Dedifferentiated amniotic fluid mesenchymal stem cell (primary cell): ENCODE results near the gene PERP.
"Not testable (repeated sequence)": the region's sequence is repeated elsewhere in the genome, so short reads cannot be mapped to it uniquely, and the experiment has no call there.

Experiments
- DNase-seq: peaks from one replicate; pipeline ENCODE4 v3.0.0-alpha.2; 2016; ENCODE audit errors: extremely low spot score

The PERP gene

GRCh38 chr6:138105446-138105845 lies 1.8 kb downstream of the PERP start:
- no peak for DNase-seq

GRCh38 chr6:138104618-138105213 lies 2.5 kb downstream of the PERP start:
- no peak for DNase-seq

- no peak for DNase-seq
Measured at GRCh38 chr6:138103871-138104270, 3.3 kb downstream of the PERP start.

GRCh38 chr6:138101946-138102731 lies 5.1 kb downstream of the PERP start:
- no peak for DNase-seq

GRCh38 chr6:138099832-138100231 lies 7.4 kb downstream of the PERP start:
- peak; percentile 83 for DNase-seq

GRCh38 chr6:138098306-138098705 lies 8.9 kb downstream of the PERP start:
- DNase-seq = no peak

- DNase-seq = no peak
Measured at GRCh38 chr6:138094260-138094659, 13.0 kb downstream of the PERP start.

- no peak for DNase-seq
Measured at GRCh38 chr6:138093632-138094031, 13.6 kb downstream of the PERP start.

- no peak for DNase-seq
Measured at GRCh38 chr6:138092686-138093085, 14.5 kb downstream of the PERP start.

GRCh38 chr6:138089325-138089724 lies 17.9 kb downstream of the PERP start:
- DNase-seq = no peak

GRCh38 chr6:138088326-138088762 lies 18.9 kb downstream of the PERP start:
- DNase-seq = peak; percentile 61

GRCh38 chr6:138087593-138088325 lies 19.5 kb downstream of the PERP start:
- no peak for DNase-seq

- DNase-seq = no peak
Measured at GRCh38 chr6:138086573-138087196, 20.5 kb downstream of the PERP start.

- DNase-seq = no peak
Measured at GRCh38 chr6:138085839-138086222, 21.4 kb downstream of the PERP start.

- no peak for DNase-seq
Measured at GRCh38 chr6:138084904-138085838, 22.0 kb downstream of the PERP start.

GRCh38 chr6:138082232-138082631 lies 25.0 kb downstream of the PERP start:
- no peak for DNase-seq

- DNase-seq = not testable (repeated sequence)
Measured at GRCh38 chr6:138079556-138079955, 27.7 kb downstream of the PERP start.

- no peak for DNase-seq
Measured at GRCh38 chr6:138078491-138078890, 28.7 kb downstream of the PERP start.

GRCh38 chr6:138073264-138073663 lies 34.0 kb downstream of the PERP start:
- no peak for DNase-seq

GRCh38 chr6:138063726-138064125 lies 43.5 kb downstream of the PERP start:
- DNase-seq = no peak

- no peak for DNase-seq
Measured at GRCh38 chr6:138054982-138055381, 52.2 kb downstream of the PERP start.
